Common myeloid progenitor, CD34-positive (primary cell): ENCODE results near the gene SFXN1.

Experiments
- CTCF ChIA-PET: fragments of 350-600 bp; sonication (Branson Sonifier 250); formaldehyde crosslinking; loops from one replicate; lab custom pipeline; 2021; ENCODE audit warnings: antibody characterized with exemption; lab: Charles Lee
- POLR2A ChIA-PET: fragments of 350-600 bp; sonication (Branson Sonifier 250); formaldehyde crosslinking; loops from one replicate; lab custom pipeline; 2021; ENCODE audit warnings: antibody characterized with exemption; lab: Charles Lee
- DNase-seq, 3 donors: peaks; one replicate each; pipeline versions ENCODE4 v3.0.0 to v3.0.0-alpha.2; 2013
- H3K27ac ChIP-seq, 2 experiments: 1 replicate in 1 of 2; 2 replicates in 1 of 2; pipeline ENCODE4 v1.7.0; 2013; ENCODE audit warnings: inconsistent platforms in 2 of 2, low read length in 2 of 2, mild to moderate bottlenecking in 2 of 2, low read depth in 1 of 2, moderate library complexity in 1 of 2; ENCODE audit not compliant: severe bottlenecking in 2 of 2, insufficient read depth in 1 of 2, poor library complexity in 1 of 2
- H3K27me3 ChIP-seq, 5 experiments: replicated peaks in 2 of 5; 1 replicate in 3 of 5; 2 replicates in 2 of 5; pipeline versions ENCODE4 v1.6.1 to v1.7.0; 2013; ENCODE audit warnings: low read length in 4 of 5, mild to moderate bottlenecking in 2 of 5, moderate library complexity in 2 of 5, inconsistent platforms in 1 of 5; ENCODE audit not compliant: insufficient read depth in 5 of 5, control insufficient read depth in 4 of 5
- H3K36me3 ChIP-seq, 4 experiments: 1 replicate in 2 of 4; 2 replicates in 2 of 4; pipeline versions ENCODE4 v1.6.1 to v1.7.0; 2013; ENCODE audit warnings: low read length in 3 of 4, control low read depth in 1 of 4, mild to moderate bottlenecking in 1 of 4; ENCODE audit not compliant: control insufficient read depth in 4 of 4, insufficient read depth in 4 of 4
- H3K4me1 ChIP-seq, 4 experiments: 1 replicate in 3 of 4; 2 replicates in 1 of 4; pipeline versions ENCODE4 v1.6.1 to v1.7.1; 2013; ENCODE audit warnings: low read length in 3 of 4, mild to moderate bottlenecking in 3 of 4, control low read depth in 1 of 4, inconsistent platforms in 1 of 4, moderate library complexity in 1 of 4; ENCODE audit not compliant: control insufficient read depth in 4 of 4, insufficient read depth in 4 of 4; ENCODE audit errors: control extremely low read depth in 1 of 4
- H3K4me3 ChIP-seq, 7 experiments: 1 replicate in 4 of 7; 2 replicates in 3 of 7; pipeline versions ENCODE4 v1.5.1 to v1.7.0; 2013; ENCODE audit warnings: mild to moderate bottlenecking in 7 of 7, low read length in 6 of 7, moderate library complexity in 6 of 7, inconsistent platforms in 2 of 7, low read depth in 2 of 7, control low read depth in 1 of 7; ENCODE audit not compliant: insufficient read depth in 4 of 7, control insufficient read depth in 1 of 7; ENCODE audit errors: extremely low read depth in 1 of 7
- H3K9me3 ChIP-seq, 5 experiments: 1 replicate in 4 of 5; 2 replicates in 1 of 5; pipeline versions ENCODE4 v1.6.1 to v1.7.1; 2013; ENCODE audit warnings: low read length in 4 of 5, mild to moderate bottlenecking in 2 of 5, inconsistent platforms in 1 of 5, low read depth in 1 of 5, moderate library complexity in 1 of 5; ENCODE audit not compliant: control insufficient read depth in 4 of 5, insufficient read depth in 2 of 5; ENCODE audit errors: control extremely low read depth in 1 of 5
- WGBS: methylation state at CpG from one replicate; pipeline ENCODE4 v1.1.5; 2013; ENCODE audit not compliant: insufficient coverage; 5-methylcytosine and 5-hydroxymethylcytosine counted together

The SFXN1 gene

GRCh38 chr5:175542232-175542965 lies 64.0 kb downstream of the SFXN1 start:
- 69% methylated on average over 3 of the region's 5 CpGs for WGBS
- CTCF ChIA-PET, result interaction anchor here (1.0 to 1.3 kb wide), 3 partner anchors 13 to 176 kb away, joined by 3 to 5 read pairs (median 4); no protein-coding TSS in a partner anchor

GRCh38 chr5:175542966-175543235 lies 64.5 kb downstream of the SFXN1 start:
- no peaks in the 10 kb centered on the region for H3K9me3 ChIP-seq
- peaks cover 1 to 19% (median 2%) of the 10 kb centered on the region in 4 experiments for H3K4me1 ChIP-seq
- ChIA-PET CTCF (interaction anchor here (1.0 to 1.1 kb wide), 2 partner anchors 14 to 176 kb away, joined by 3 to 5 read pairs; no protein-coding TSS in a partner anchor), POLR2A (no interaction called here)
- peaks cover 0 to 4% (median 0%) of the 10 kb centered on the region in 5 experiments for H3K27me3 ChIP-seq
- H3K36me3 ChIP-seq, result no peaks in the 10 kb centered on the region
- DNase-seq, result no peak
- no peak overlapping the region for H3K27ac ChIP-seq
- no peak overlapping the region for H3K4me3 ChIP-seq
- WGBS, result 100% methylated on average over 1 of the region's 1 CpG

More at GRCh38 chr5:175542232-175542965, 64.0 kb downstream of the SFXN1 start:
- no peak overlapping the region for H3K4me3 ChIP-seq
- H3K9me3 ChIP-seq, result no peaks in the 10 kb centered on the region
- H3K27me3 ChIP-seq, result peaks cover 0 to 4% (median 0%) of the 10 kb centered on the region in 5 experiments
- DNase-seq, result peak in 2 of 3 donors; percentile 21 to 40
- POLR2A ChIA-PET, result no interaction called here
- H3K4me1 ChIP-seq, result peaks cover 0 to 14% (median 0%) of the 10 kb centered on the region in 4 experiments
- no peak overlapping the region for H3K27ac ChIP-seq
- no peaks in the 10 kb centered on the region for H3K36me3 ChIP-seq

DNA sequence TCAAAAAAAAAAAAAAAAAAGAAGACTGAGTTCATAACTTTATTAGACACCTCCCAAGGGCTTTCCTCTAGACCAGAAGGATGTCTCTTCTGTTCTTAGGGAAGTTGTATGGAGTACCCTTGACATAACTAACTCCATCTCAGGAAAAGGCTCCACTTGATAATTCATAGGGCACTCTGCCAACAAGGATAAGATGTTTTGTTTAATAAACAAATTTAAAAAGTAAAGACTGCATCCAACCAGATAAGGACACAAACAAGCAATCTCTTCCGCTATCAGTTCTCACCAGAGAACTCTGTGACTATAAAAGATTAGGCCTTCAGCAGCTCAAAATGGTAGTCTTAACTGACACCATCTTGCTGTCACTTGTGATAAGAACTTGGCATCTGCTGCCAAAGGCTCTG lies 65.8 kb downstream of the SFXN1 start:
- Histone ChIP-seq H3K4me3 (no peak overlapping the region), H3K4me1 (peaks cover 5 to 30% (median 8%) of the 10 kb centered on the region in 4 experiments), H3K27ac (no peak overlapping the region), H3K27me3 (peaks cover 0 to 5% (median under 1%) of the 10 kb centered on the region in 5 experiments), H3K9me3 (no peaks in the 10 kb centered on the region), H3K36me3 (no peaks in the 10 kb centered on the region)
- ChIA-PET POLR2A (no interaction called here), CTCF (interaction anchor here (1.2 to 1.4 kb wide), 2 partner anchors 10 to 175 kb away, joined by 3 to 4 read pairs; no protein-coding TSS in a partner anchor)
- 86% methylated on average over 1 of the region's 1 CpG for WGBS
- DNase-seq, result peak; percentile 18 to 68 (median 40)

DNA sequence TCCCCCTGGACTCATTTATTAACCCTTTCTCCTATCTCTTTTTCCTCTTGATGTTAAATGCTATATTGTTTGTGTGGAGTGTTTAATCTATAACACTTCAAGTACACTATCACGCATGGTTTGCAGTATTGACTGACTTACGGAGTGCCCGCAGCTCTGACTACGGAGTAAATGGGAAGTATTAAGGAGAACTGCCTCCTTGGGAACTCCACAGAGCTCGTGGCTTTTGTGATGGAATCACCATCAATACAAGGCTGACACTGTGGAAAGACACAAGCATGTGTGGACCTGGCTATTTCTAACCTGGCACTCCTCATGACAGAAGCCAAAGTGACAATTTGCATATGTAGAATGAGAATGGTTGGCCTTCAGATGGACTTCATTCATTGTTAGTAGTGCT lies 66.2 kb downstream of the SFXN1 start:
- no peak overlapping the region for H3K27ac ChIP-seq
- 92% methylated on average over 4 of the region's 5 CpGs for WGBS
- DNase-seq, result no peak
- peaks cover 5 to 31% (median 8%) of the 10 kb centered on the region in 4 experiments for H3K4me1 ChIP-seq
- H3K4me3 ChIP-seq, result no peak overlapping the region
- H3K36me3 ChIP-seq, result no peaks in the 10 kb centered on the region
- ChIA-PET CTCF (interaction anchor here (1.2 to 1.4 kb wide), 2 partner anchors 11 to 175 kb away, joined by 3 to 4 read pairs; no protein-coding TSS in a partner anchor), POLR2A (no interaction called here)
- no peaks in the 10 kb centered on the region for H3K9me3 ChIP-seq
- peaks cover 0 to 7% (median 3%) of the 10 kb centered on the region in 5 experiments for H3K27me3 ChIP-seq

GRCh38 chr5:175547842-175548241 lies 69.5 kb downstream of the SFXN1 start:
- DNase-seq, result no peak
- no peak overlapping the region for H3K27ac ChIP-seq
- ChIA-PET POLR2A (no interaction called here), CTCF (interaction anchor here (0.8 to 1.4 kb wide), 2 partner anchors 9 kb away, joined by 3 read pairs; no protein-coding TSS in a partner anchor)
- peaks cover 5 to 39% (median 8%) of the 10 kb centered on the region in 4 experiments for H3K4me1 ChIP-seq
- peaks cover 0 to 5% (median 3%) of the 10 kb centered on the region in 5 experiments for H3K27me3 ChIP-seq
- no peaks in the 10 kb centered on the region for H3K36me3 ChIP-seq
- no peaks in the 10 kb centered on the region for H3K9me3 ChIP-seq
- no peak overlapping the region for H3K4me3 ChIP-seq

DNA sequence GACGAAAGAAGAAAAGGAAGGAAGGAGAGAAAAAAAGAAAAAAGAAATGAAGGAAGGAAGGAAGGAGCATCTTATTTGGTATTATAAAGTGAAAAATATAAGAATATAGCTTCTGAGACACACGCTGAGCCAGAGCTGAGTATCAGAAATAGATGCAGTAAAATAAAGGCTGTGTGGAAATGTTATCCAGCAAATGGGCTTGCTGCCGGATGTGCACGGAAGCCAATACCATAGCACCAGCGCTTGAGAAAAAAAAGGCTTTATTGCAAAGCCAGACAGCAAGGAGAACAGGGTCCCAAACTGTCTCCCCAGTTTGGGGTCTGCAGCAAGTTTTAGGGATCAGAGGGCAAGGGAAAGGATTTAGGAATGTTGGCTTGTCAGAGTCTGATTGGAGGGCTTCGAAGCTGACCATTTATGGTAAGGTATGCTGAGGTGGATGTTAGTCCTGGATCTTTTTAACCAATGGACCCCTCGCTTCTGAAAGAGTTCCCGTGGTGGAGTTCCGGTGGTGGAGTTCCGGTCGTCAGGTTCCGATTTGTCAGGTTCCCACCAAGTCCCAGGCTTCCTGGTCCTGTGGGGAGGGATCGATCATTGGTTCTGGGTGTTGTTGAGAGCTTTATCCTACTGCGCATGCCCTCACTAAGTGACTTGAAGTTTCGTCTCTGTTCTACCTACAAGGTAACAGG lies 70.4 kb downstream of the SFXN1 start:
- Histone ChIP-seq H3K27ac (no peak overlapping the region), H3K4me1 (peaks cover 5 to 39% (median 8%) of the 10 kb centered on the region in 4 experiments), H3K36me3 (no peaks in the 10 kb centered on the region), H3K9me3 (no peaks in the 10 kb centered on the region), H3K27me3 (peaks cover 0 to 5% (median 3%) of the 10 kb centered on the region in 5 experiments), H3K4me3 (no peak overlapping the region)
- POLR2A ChIA-PET, result no interaction called here
- CTCF ChIA-PET, result interaction anchor here (1.4 to 3.1 kb wide), 3 partner anchors 8 to 84 kb away, joined by 3 to 11 read pairs (median 3); no protein-coding TSS in a partner anchor
- 80% methylated on average over 13 of the region's 15 CpGs for WGBS
- DNase-seq, result no peak
